HG02970 (cell line): ENCODE results near the gene CENPP.

Experiments used
- ATAC-seq: cut with Tn5 transposase; IDR thresholded peaks from one replicate; pipeline ENCODE4 v1.9.1; 2021; ENCODE audit warnings: mild to moderate bottlenecking, moderate library complexity, moderate number of reproducible peaks; ENCODE audit not compliant: unreplicated experiment, low FRiP score

Gene CENPP

DNA sequence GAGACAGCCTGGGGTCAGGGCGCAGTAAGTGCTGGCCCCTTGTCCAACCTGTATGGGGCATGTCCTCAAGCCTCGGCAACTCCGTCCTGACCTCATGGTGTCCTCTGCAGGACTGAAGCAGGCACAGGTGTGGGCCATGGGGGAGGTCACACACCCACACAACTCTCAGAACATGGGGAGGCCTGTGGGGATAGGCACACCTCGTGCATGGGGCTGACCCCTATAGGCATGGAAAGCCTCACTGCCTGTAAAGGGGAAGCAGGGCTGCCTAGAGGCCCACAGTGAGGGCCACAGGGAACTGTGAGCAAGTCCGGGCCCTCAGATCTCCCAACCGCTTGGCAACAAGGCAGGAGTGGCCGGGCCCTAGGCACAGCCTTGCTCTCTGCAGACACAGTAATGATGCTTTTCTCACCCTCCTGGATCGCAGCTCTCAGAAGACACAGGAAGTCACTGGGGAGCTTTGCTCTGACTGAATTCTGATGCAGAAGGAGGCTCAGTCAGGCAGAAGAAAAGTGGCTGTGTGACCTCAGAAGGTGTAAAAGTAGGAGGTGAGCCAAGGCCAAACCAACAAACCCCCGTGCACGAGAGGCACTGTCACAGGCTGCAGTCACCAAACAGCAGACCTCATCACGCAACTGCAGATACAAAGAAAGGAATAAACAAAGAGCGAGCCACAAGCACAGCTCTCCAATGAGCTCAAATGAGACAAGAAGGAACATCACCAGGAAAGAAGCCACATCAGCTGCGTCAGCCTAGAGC, 338.8 kb downstream of the CENPP start:
- no peak for ATAC-seq

GRCh38 chr9:92665836-92666235, 340.1 kb downstream of the CENPP start:
- no peak for ATAC-seq

GRCh38 chr9:92666236-92666635, 340.5 kb downstream of the CENPP start:
- ATAC-seq: no peak

- no peak for ATAC-seq
Observed at GRCh38 chr9:92666912-92667532, 341.3 kb downstream of the CENPP start.

DNA sequence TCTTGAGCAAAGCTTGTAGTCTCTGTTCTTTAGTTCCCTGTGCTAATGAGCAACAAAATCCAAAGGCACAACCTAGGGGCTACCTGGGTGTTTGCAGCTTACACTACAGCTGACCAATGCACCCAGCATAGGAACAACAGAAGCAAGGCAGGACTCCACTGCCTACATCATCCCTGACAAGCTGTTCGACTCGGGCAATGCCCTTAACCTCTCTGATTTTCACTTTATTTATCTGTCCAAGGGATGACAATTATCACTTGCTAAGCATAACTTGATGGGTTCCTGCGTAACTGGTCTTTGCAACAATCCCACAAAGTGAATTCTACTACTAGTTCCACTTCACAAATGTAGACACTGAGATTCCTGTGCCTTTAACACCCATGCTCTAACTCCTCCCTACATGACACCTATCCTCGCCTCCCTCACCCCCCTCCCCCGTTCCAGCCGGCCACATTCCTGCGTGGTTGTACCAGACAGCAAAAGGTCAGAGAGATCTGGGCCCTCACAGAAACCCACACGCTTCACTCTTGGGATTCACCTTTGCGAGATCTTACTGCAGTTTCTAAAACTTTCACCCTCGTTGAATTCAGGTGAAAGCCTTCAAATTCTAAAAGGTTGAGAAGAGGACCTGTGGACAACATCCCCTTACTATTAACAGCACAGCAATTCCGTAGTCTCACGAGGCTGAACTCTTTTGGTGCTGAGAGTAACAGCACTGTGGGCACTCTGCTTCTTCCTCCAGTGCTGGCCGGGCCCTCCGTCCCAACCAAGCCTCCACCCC, 343.2 kb downstream of the CENPP start:
- no peak for ATAC-seq

DNA sequence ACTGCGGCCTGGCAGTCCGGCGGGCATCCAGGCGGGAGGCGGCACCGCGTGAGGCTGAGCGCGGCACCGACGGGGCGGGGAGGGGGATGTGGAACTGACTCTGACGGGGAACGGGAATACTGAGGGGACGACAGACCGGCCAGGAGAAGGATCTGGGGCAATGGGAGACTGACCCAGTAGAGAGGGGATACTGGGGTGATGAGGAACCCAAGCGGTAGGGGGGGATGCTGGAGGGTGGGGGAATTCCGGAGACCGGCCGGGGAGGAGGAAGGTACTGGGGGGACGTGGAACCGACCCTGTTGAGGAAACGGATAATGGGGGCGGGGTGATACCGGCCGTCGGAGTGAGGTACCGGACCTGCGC, 343.8 kb downstream of the CENPP start:
- ATAC-seq: peak; percentile 4
